Stimulated activated naive CD4-positive, alpha-beta T cell treated with Interleukin-2 at 50 U/mL for 16 hours (primary cell): Measurements from ENCODE around the gene FOXS1.

Experiments used
- DNase-seq: peaks from one replicate; lab custom pipeline; 2025; lab: John Stamatoyannopoulos, UW

FOXS1 gene

GRCh38 chr20:31861135-31861384 is 15.7 kb upstream of the FOXS1 start:
- no peak for DNase-seq

DNA sequence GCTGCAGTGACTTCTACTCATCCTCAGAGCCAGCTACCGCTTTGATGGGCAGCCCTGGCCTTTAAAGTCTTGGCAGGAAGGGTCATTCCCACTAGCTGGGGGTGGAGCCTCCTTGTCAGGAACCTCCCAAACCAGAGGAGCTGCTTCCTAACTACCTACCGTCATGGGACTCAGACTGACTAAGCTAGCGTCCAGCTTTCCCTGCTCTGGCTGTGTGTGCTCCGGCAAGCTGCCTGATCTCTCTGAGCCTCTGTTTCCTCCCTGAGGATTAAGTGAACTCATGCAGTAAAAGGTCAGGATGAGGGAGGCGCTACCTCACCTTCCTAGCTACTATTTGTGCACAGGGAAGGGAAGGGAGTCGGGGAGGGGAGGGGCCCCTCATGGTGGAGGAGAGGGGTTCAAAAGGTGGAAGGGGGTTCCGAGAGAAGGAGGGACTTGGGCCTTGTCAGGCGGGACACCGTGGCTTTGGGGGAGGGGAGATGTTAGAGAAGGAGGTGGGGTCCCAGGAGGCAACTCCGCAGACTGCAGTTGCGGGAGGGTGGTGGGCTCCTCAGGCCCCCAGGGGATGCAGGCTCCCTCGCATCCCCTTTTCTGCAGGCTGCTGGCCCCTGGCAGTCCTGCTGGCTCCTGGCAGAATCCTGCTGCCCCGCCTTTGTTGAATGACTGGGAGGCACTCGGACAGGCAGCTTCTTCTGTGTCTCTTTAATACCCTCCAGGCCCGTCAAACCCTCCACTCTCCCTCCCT is 15.2 kb upstream of the FOXS1 start:
- DNase-seq, result no peak

DNA sequence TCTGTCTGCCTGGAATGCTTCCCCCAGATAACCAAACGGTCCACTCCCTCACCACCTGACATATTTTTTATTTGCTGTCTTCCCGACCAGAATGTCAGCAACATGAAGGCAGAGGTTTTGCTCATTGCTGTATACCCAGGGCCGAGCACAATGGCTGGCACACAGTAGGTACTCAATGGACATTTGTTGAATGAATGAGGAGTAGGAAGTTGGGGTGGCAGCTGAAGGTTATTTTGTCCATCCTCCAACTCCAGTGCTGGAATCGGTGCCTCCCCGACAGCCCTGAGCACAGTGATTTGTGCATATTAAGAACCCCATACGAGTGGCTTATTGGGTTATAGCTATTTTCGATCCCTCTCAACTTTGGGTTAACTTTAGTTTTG is 14.6 kb upstream of the FOXS1 start:
- no peak for DNase-seq

DNA sequence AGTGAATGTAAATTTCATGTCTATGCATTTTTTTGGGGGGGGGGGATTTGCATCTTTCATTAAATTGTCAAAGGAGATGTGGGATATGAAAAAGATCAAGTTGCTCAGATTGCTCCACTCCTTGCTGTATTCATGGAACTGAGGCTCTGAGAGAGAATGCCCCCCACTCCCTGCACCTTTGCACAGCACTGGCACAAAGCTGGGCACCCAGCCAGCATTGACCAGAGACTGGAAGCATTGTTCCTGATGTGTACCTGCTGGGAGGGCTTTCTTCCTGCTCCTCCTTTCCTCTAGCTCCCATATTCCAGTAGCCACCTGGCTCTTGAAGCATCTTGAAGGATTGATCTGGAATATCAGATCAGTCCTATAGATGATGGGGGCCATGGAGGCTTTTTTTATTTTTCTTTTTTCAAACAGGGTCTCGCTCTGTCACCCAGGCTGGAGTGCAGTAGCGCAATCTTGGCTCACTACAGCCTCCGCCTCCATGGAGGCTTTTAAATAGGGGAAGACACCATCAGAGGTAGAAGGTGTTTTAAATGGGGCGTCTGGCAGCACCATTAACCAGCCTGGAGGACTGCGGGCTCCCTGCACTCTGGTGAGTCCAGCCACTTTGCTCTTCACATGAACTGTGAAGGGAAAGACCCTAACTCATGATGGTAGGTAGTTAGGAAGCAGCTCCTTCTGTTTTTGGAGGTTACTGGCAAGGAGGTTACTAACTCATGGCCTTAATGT is 14.0 kb upstream of the FOXS1 start:
- DNase-seq, result no peak

GRCh38 chr20:31858760-31859083 is 13.3 kb upstream of the FOXS1 start:
- DNase-seq, result no peak

DNA sequence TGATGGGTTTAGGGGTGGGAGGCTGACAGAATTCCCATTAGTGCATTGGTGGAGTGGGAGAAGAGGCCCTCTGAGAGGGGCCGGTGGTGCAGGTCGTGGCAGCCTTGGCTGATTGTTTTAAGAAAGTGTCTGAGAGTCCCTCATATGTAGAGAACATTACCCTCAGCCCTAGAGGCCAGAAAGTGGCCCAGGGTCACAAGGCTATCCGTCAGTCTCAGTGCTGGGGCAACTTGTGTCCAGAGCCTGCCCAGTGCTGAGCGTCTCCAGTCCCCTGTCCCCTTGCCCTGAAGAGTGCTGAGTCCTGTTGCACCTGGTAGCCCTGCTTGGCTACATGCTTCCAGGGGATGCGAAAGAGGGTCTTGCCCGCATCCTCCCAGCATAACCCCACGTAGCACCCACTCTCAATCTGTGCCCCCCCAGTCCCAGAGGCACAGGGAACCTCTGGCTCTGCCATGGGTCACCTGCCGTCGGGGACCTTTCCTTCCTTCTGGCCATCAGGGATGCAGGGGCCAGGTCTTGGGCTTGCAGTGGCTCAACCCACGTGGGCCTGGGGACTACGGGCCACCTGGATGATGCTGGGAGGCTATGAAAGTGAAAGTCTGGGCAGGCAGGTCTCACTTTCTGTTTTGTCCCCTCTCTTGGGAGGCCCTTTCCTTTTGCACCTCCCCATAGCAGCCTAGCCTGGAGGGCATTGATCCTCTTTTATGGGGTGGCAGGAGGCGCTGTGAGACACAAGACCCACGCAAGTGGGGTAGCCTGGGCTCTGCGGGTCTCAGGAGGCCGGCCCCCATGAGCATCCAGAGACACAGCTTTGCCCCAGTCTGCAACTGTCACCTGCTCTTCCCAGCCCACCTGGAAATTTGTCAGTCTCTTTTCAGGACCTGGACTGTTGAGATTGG is 12.7 kb upstream of the FOXS1 start:
- no peak for DNase-seq

GRCh38 chr20:31856516-31856915 is 11.1 kb upstream of the FOXS1 start:
- DNase-seq, result no peak

- no peak for DNase-seq
Observed at GRCh38 chr20:31853481-31853880, 8.1 kb upstream of the FOXS1 start.

GRCh38 chr20:31851240-31851955 is 6.0 kb upstream of the FOXS1 start:
- no peak for DNase-seq

- no peak for DNase-seq
Observed at GRCh38 chr20:31849306-31849930, 4.0 kb upstream of the FOXS1 start.

DNA sequence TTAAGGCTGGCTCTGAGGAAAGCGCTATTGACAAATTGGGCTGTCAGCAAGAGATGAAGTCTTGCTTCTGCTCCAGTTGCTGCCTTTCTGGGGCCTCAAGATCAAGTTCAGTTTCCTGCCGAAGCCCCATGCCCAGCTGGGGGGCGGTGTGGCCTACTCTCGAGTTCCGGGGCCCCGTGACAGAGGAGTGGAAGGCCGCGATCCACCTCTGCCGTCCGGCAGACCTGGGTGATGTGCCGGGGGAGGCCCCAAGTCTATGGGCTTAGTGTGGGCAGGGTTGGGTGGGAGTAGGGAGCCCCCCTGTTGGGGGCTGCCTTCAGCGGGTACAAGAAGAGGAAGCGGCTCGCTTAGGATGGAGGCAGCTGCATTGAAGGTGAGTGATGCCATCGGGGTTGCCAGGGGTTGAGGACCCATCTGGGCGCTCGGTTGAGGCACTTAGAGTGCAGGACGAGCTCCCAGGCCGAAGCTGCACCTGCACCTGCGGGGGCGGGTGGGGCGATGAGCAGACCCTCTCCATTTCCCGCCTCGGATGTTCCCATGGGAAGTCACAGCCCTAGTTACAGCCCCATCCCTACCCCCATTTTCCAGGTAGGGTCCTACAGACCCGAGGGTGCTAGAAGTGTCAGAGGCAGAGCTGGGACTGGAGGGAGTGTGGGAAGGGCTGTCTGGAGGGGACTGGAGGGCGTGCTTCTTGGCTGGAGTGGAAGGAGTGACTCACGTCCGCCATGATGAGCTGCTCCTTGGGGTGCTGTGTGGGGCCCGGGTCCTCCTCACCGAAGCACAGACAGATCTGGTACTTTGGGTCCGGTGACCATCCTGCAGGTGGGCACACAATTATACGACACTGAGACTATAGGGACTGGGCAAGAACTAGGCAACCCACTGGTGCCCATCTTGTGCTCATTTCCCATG is 2.9 kb upstream of the FOXS1 start:
- no peak for DNase-seq

DNA sequence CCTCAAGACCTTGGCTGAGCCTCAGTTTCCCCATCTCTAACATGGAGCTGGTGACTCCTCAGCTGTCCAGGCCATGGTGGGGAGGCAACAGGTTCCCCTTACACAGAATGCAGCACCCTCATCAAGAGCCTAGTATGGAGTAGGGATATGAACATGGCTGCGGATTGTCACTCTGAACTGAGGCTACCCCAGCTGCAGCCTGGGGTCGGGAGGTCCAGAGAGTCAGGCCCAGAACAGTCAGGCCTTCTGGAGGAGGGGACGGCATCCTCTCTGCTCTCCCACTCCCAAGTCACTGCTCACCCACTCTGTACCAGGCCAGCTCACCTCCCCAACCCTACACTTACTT is 1.4 kb upstream of the FOXS1 start:
- DNase-seq, result no peak

DNA sequence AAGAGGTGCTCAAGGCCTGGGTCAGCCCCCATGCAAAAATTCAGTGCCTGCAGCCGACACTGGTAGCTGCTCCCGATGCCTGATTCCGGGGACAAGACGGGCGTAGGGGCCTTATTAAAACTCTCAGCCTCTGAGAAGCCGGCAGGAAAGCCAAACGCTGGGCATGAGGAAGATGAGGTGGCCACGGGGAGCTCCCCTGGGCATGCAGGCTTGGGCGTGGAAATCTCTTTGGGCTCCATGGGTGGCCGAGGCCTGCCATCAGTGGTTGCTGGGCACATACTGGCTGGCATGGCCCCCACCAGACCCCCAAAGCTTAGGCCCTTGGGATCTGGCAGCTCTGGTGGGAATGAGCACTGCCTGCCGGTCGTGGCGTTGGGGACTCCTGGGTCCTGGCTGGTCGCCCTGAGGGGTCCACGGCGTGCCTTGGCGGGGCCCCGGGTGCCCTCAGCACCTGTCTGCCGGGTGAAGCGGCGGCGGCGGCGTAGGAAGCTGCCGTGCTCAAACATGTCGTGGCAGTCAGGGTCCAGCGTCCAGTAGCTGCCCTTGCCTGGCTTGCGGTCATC is 586 bp downstream of the FOXS1 start:
- no peak for DNase-seq

DNA sequence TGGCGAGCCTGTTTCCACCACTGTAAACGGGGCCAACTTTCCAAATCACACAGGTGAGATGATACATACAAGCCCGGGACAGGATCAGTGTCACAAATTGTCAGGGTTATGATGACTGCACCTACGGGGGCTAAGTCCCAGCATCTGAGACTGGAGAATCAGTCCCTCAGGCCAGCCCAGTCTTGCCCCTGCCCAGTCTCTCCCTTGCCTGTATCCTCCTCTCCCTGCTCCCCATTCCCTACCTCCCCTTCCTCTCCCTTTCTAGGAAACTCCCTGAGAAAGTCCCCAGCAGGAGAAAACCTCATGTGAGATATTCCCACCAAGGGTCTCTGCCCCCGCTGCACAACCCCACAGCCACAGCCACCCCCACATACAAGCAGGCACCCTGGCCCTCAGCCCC is 1.5 kb downstream of the FOXS1 start:
- no peak for DNase-seq

DNA sequence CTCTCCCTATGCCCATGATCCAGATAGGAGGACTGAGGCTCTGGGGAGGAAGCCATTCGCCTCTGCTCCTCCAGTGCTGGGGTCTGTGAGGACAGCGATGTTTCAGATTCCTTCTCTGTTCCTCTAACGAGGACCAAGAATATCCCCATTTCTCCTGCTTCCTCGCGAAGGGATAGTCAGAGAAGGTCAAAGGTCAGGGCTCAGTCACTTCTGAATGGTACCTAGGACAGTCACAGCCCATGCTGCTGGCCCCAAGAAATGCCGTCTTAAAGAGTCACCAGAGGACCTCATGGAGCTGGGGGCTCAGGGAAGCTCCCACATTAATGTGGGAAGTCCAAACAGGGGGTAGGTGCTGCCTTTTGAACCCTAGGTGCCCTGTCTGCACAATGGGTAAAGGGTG is 2.1 kb downstream of the FOXS1 start:
- DNase-seq, result no peak

- no peak for DNase-seq
Observed at GRCh38 chr20:31842471-31843157, 2.8 kb downstream of the FOXS1 start.

DNA sequence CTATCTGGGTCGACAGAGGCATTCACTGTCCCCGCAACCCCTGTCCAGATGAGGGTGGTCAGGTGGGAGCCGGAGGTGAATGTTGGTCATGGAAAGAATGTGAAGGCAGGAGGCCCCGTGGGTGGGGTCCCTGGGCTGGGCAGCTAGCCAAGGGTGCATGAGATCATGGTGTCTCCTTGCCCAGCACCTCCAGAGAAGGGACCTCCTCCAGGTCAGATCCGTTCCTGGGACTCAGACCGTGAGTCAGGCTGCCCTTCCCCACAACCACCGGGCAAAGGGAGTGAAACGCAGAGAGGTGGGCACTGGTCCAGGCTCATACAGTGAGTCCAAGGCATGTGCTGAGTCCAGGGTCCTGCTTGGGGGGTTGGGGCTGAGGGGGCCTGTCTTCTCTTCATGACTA is 3.5 kb downstream of the FOXS1 start:
- no peak for DNase-seq

DNA sequence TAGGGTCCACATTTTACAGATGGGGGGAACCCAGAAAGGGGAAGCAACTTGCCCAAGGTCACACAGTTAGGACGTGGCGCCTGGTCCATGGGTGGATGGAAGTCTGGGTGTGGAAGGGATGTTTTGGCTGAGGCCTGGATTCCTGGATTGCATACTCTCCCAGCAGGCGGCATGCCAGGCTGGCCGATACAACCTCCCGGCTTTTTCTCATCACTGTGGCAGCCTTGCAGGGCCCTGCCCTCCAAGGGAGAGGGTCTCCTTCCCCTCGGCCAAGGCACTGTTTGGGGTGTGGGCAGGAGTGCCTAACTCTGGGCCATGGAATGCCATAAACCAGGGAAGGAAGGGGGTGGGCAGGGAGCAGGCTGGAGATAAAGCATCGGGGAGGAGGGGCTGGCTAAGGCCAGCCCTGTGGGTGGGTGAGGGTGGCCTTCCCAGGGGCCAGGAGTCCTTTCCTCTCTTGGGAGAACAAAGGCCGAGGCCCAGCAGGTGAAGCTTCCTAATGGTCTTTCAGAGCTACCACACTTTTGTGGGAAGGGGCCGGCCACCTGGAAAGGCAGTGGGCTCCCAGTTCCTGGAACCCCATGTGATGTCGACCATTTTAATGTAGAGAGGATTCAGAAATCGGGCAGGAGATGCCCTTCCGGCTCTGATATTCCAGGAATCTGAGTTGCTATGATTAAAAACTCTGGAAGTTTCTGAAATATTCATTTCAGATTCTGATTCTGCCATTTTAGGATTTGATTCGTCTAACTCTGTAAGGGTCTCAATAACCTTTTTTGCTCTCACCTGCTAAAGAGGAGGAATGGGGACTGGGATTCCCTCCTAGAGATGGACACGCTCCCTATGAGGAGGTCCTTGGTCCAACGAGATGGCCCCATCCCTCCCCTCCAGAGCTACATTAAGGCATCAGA is 4.2 kb downstream of the FOXS1 start:
- DNase-seq, result no peak
